A673 (cell line): ENCODE results near the gene ELL. TPM values are rescaled to one million over a fixed set of nuclear protein-coding genes. Genes with fewer than 3 reads are reported as not detected.

Experiments used
- BruUV-seq: library from RNA; stranded (reverse); fragments of 400-500 nt; replicated peaks from 2 replicates; lab custom pipeline; 2021; lab: Mats Ljungman, UMichigan
- CTCF ChIA-PET: fragments of 300-600 bp; sonication (Branson Sonifier 250); formaldehyde crosslinking; loops from one replicate; lab custom pipeline; 2022; ENCODE audit warnings: antibody characterized with exemption; lab: Charles Lee
- POLR2A ChIA-PET: fragments of 300-600 bp; sonication (Branson Sonifier 250); formaldehyde crosslinking; loops from one replicate; lab custom pipeline; 2022; ENCODE audit warnings: antibody characterized with exemption; ENCODE audit not compliant: low non-redundant PET; lab: Charles Lee
- DNase-seq: peaks from one replicate; pipeline ENCODE4 v3.0.0-alpha.2; 2015; ENCODE audit warnings: low spot score
- H3K27ac ChIP-seq: fragments of 200-600 bp; sonication (generic); 2 replicates; pipeline ENCODE4 v1.5.1; 2016; ENCODE audit warnings: mixed run types, low read depth, mild to moderate bottlenecking, mixed read lengths, antibody characterized with exemption, low read length; ENCODE audit not compliant: poor library complexity, severe bottlenecking
- H3K27me3 ChIP-seq: fragments of 200-600 bp; sonication (generic); replicated peaks from 2 replicates; pipeline ENCODE4 v1.6.1; 2017; ENCODE audit warnings: mixed run types, low read depth, mild to moderate bottlenecking, mixed read lengths, antibody characterized with exemption, low read length; ENCODE audit not compliant: insufficient read depth, poor library complexity
- H3K36me3 ChIP-seq: fragments of 200-600 bp; sonication (generic); 2 replicates; pipeline ENCODE4 v1.6.1; 2016; ENCODE audit warnings: mixed run types, mild to moderate bottlenecking, mixed read lengths, antibody characterized with exemption, low read length; ENCODE audit not compliant: insufficient read depth, poor library complexity, severe bottlenecking
- H3K4me1 ChIP-seq: fragments of 200-600 bp; sonication (generic); 2 replicates; pipeline ENCODE4 v1.6.1; 2017; ENCODE audit warnings: mixed run types, mild to moderate bottlenecking, mixed read lengths, antibody characterized with exemption, low read length; ENCODE audit not compliant: insufficient read depth, poor library complexity, severe bottlenecking
- H3K4me3 ChIP-seq: fragments of 200-600 bp; sonication (generic); 2 replicates; pipeline ENCODE4 v1.5.1; 2016; ENCODE audit warnings: low read depth, mixed run types, mild to moderate bottlenecking, mixed read lengths, low read length; ENCODE audit not compliant: poor library complexity, severe bottlenecking
- H3K9me3 ChIP-seq: fragments of 200-600 bp; sonication (generic); 2 replicates; pipeline ENCODE4 v1.6.1; 2016; ENCODE audit warnings: mixed run types, low read depth, mild to moderate bottlenecking, mixed read lengths, antibody characterized with exemption, low read length; ENCODE audit not compliant: poor library complexity, severe bottlenecking
- EZH2 ChIP-seq: fragments of 200-600 bp; sonication (generic); IDR thresholded peaks from 2 replicates; pipeline ENCODE4 v1.6.1; 2017; ENCODE audit warnings: borderline replicate concordance, low read depth, mild to moderate bottlenecking, mixed read lengths, antibody characterized with exemption, low read length; ENCODE audit not compliant: poor library complexity, severe bottlenecking
- intact Hi-C: fragments of 100-400 bp; cut with micrococcal nuclease; formaldehyde crosslinking; loops from one replicate; pipeline ENCODE4 v1.10.0; 2022; ENCODE audit not compliant: unreplicated experiment
- total RNA-seq: library from RNA; stranded (reverse); gene quantifications from 2 replicates; pipeline ENCODE4 v1.2.3, GENCODE V29; 2021
- TF ChIP-seq, protein P1 (sequence below): fragments of 300-800, 200-600 bp; sonication (generic); conservative IDR thresholded peaks from 2 replicates; pipeline ENCODE4 v1.5.1; 2017; ENCODE audit warnings: low read depth, mild to moderate bottlenecking, antibody characterized with exemption, low read length, moderate library complexity, mixed read lengths

Gene ELL
- total RNA-seq, 1 experiment from 2014 or later, result 16.4 TPM

DNA sequence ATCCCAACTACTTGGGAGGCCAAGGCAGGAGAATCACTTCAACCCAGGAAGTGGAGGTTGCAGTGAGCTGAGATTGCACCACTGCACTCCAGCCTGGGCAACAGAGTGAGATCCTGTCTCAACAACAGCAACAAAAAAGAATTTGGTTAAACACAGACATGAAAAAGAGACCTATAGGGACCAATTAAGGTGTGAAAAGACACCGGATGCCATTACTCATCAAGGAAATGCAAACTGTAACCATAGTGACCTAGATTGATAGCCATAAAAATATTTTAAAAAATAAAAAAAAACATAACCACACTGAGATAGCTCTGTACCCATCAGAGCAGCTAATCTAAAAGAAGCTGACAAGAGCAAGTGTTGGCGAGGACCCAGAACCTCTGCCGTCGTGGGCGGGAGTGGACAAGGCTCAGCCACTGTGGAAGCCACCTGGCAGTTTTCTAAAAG is 46.8 kb downstream of the ELL start:
- intact Hi-C loops, result no loop called here

DNA sequence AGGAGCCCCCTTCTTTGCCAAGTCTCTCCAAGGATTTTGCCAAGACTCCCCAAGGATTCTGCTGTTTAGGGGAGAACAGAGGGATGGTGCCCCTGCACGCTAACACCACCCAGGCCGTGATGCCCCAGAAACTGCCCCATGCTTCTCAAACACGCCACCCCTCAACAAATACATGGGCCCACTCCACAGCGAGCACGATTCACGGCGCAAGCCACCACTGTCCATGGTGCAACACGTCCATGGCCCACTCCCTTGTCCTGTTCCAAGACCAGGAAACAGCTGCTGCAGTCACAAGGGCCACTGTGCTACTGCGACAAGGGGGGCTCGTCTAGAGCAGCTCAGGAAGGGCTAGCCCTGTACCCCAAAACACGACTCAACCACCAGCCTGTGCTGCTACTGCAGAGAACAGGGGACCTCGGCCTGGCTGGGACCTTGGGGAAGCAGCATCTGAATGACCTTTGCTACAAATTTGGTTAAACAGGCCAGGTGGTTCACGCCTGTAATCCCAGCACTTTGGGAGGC is 47.4 kb downstream of the ELL start:
- Histone ChIP-seq H3K4me3 (no peak overlapping the region), H3K27ac (no peak overlapping the region), H3K4me1 (peaks cover 19% of the 10 kb centered on the region), H3K9me3 (no peaks in the 10 kb centered on the region), H3K27me3 (no peaks in the 10 kb centered on the region), H3K36me3 (no peaks in the 10 kb centered on the region)
- DNase-seq, result no peak
- POLR2A ChIA-PET, result no interaction called here
- intact Hi-C loops, result loop anchor here (5.0 kb wide), 1 partner anchor 203 kb away; no protein-coding TSS in a partner anchor
- CTCF ChIA-PET, result no interaction called here
- no TSS peak for BruUV-seq
- TF ChIP-seq, protein P1, sequence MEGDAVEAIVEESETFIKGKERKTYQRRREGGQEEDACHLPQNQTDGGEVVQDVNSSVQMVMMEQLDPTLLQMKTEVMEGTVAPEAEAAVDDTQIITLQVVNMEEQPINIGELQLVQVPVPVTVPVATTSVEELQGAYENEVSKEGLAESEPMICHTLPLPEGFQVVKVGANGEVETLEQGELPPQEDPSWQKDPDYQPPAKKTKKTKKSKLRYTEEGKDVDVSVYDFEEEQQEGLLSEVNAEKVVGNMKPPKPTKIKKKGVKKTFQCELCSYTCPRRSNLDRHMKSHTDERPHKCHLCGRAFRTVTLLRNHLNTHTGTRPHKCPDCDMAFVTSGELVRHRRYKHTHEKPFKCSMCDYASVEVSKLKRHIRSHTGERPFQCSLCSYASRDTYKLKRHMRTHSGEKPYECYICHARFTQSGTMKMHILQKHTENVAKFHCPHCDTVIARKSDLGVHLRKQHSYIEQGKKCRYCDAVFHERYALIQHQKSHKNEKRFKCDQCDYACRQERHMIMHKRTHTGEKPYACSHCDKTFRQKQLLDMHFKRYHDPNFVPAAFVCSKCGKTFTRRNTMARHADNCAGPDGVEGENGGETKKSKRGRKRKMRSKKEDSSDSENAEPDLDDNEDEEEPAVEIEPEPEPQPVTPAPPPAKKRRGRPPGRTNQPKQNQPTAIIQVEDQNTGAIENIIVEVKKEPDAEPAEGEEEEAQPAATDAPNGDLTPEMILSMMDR, result no peak
- TF ChIP-seq EZH2, result no peak

More for the DNA sequence above, 46.8 kb downstream of the ELL start:
- POLR2A ChIA-PET, result no interaction called here
- TF ChIP-seq, protein P1, result no peak
- TF ChIP-seq EZH2, result no peak
- Histone ChIP-seq H3K4me1 (peaks cover 25% of the 10 kb centered on the region), H3K27ac (no peak overlapping the region), H3K36me3 (no peaks in the 10 kb centered on the region), H3K4me3 (no peak overlapping the region), H3K27me3 (no peaks in the 10 kb centered on the region), H3K9me3 (no peaks in the 10 kb centered on the region)
- no TSS peak for BruUV-seq
- CTCF ChIA-PET, result no interaction called here
- DNase-seq, result no peak

DNA sequence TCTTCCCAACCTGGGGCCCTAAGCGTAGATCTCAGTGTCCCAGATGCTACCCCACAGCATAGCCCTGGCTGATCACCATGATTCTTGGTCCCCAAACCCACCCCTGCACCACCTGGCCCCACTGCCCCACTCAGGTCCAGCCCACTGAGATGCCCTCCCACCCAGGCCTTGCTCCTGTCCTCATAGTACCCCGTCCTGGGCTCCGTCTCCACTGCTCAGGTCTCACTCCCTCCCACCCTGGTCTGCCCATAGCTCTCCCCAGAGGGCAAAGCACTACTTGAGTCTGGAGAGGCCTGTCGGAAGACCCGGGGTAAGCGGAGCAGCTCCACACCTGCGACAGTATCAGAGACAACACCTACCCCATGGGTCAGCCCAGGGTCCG is 48.2 kb downstream of the ELL start:
- DNase-seq, result no peak
- CTCF ChIA-PET, result interaction anchor here (1.0 kb wide), 1 partner anchor 9 kb away, joined by 4 read pairs; no protein-coding TSS in a partner anchor

More for the DNA sequence above, 48.2 kb downstream of the ELL start:
- Histone ChIP-seq H3K4me1 (peaks cover 11% of the 10 kb centered on the region), H3K4me3 (no peak overlapping the region), H3K36me3 (no peaks in the 10 kb centered on the region), H3K9me3 (no peaks in the 10 kb centered on the region), H3K27me3 (no peaks in the 10 kb centered on the region), H3K27ac (no peak overlapping the region)
- TF ChIP-seq, protein P1, result no peak
- TF ChIP-seq EZH2, result no peak
- intact Hi-C loops, result loop anchor here (5.0 kb wide), 1 partner anchor 204 kb away; no protein-coding TSS in a partner anchor
- BruUV-seq, result no TSS peak
- POLR2A ChIA-PET, result no interaction called here
